Suprapubic skin (tissue), 4 donors: ENCODE data around the gene SOX8. TPM values are rescaled to one million over a fixed set of nuclear protein-coding genes. Genes with fewer than 3 reads are reported as not detected.

Experiments used
- DNase-seq, 2 donors: peaks; one replicate each; pipeline ENCODE4 v3.0.0-alpha.2; 2019; ENCODE audit warnings: low spot score in 2 of 2
- H3K27ac ChIP-seq: fragments of 200-600 bp; sonication (generic); one replicate; pipeline ENCODE4 v1.5.1; 2019
- H3K27me3 ChIP-seq: fragments of 200-600 bp; sonication (generic); one replicate; pipeline ENCODE4 v1.5.1; 2019
- H3K36me3 ChIP-seq: fragments of 200-600 bp; sonication (generic); one replicate; pipeline ENCODE4 v1.5.1; 2019
- H3K4me1 ChIP-seq: fragments of 200-600 bp; sonication (generic); one replicate; pipeline ENCODE4 v1.5.1; 2019
- H3K4me3 ChIP-seq: fragments of 200-600 bp; sonication (generic); one replicate; pipeline ENCODE4 v1.5.1; 2019; ENCODE audit warnings: mild to moderate bottlenecking
- H3K9me3 ChIP-seq: fragments of 200-600 bp; sonication (generic); one replicate; pipeline ENCODE4 v1.5.1; 2019
- CTCF ChIP-seq, 2 donors: fragments of 200-600 bp in 1 of 2; fragments of 450-650 bp in 1 of 2; sonication (generic) in 1 of 2; IDR thresholded peaks; one replicate each; pipeline ENCODE4 v1.5.1; 2016 to 2019; ENCODE audit warnings: antibody characterized with exemption in 2 of 2, mild to moderate bottlenecking in 1 of 2, moderate library complexity in 1 of 2
- EP300 ChIP-seq: sonication (generic); formaldehyde crosslinking; IDR thresholded peaks from one replicate; pipeline ENCODE4 v1.6.1; 2017; ENCODE audit warnings: antibody characterized with exemption
- POLR2A ChIP-seq, 2 donors: fragments of 450-650 bp; IDR thresholded peaks; one replicate each; pipeline ENCODE4 v1.6.1; 2017; ENCODE audit warnings: antibody characterized with exemption in 2 of 2, mild to moderate bottlenecking in 2 of 2, moderate library complexity in 2 of 2
- POLR2AphosphoS5 ChIP-seq, 3 donors: sonication (generic); formaldehyde crosslinking; IDR thresholded peaks; one replicate each; pipeline ENCODE4 v1.6.1; 2017; ENCODE audit warnings: antibody characterized with exemption in 3 of 3
- WGBS: methylation state at CpG from one replicate; pipeline ENCODE4 v1.1.5; 2018; 5-methylcytosine and 5-hydroxymethylcytosine counted together
- total RNA-seq, 4 donors: library from RNA; depleted of rRNA; stranded (reverse); fragments of >200 nt; gene quantifications; one replicate each; pipeline ENCODE4 v1.1.0, GENCODE V29; 2016

SOX8 gene
- total RNA-seq, 4 donors from 2014 or later = 4.0 to 12.2 (median 7.3) TPM

- Histone ChIP-seq H3K4me1 (peaks cover 17% of the 10 kb centered on the region), H3K4me3 (no peak overlapping the region), H3K9me3 (no peaks in the 10 kb centered on the region), H3K27me3 (peaks cover 88% of the 10 kb centered on the region), H3K27ac (no peak overlapping the region), H3K36me3 (no peaks in the 10 kb centered on the region)
- TF ChIP-seq POLR2A (IDR thresholded peaks at IDR 0.05) (no peak), CTCF (IDR thresholded peaks at IDR 0.05) (no peak), POLR2AphosphoS5 (IDR thresholded peaks at IDR 0.05) (no peak), EP300 (no peak)
- WGBS = 83% methylated on average over 27 of the region's 32 CpGs
- no peak for DNase-seq
Observed at GRCh38 chr16:985646-986400, 4.3 kb downstream of the SOX8 start.

- Histone ChIP-seq H3K27me3 (peaks cover 89% of the 10 kb centered on the region), H3K9me3 (no peaks in the 10 kb centered on the region), H3K4me1 (peaks cover 11% of the 10 kb centered on the region), H3K4me3 (no peak overlapping the region), H3K27ac (no peak overlapping the region), H3K36me3 (no peaks in the 10 kb centered on the region)
- TF ChIP-seq CTCF (IDR thresholded peaks at IDR 0.05) (no peak), POLR2A (IDR thresholded peaks at IDR 0.05) (no peak), EP300 (no peak), POLR2AphosphoS5 (IDR thresholded peaks at IDR 0.05) (no peak)
- DNase-seq = no peak
- 82% methylated on average over 8 of the region's 8 CpGs for whole genome bisulfite sequencing
Observed at GRCh38 chr16:986411-986810, 4.8 kb downstream of the SOX8 start.

GRCh38 chr16:986925-987582 is 5.5 kb downstream of the SOX8 start:
- Histone ChIP-seq H3K36me3 (no peaks in the 10 kb centered on the region), H3K9me3 (no peaks in the 10 kb centered on the region), H3K4me1 (peaks cover 7% of the 10 kb centered on the region), H3K4me3 (no peak overlapping the region), H3K27me3 (peaks cover 84% of the 10 kb centered on the region), H3K27ac (no peak overlapping the region)
- WGBS = 48% methylated on average over 12 of the region's 44 CpGs
- no peak for DNase-seq
- TF ChIP-seq POLR2AphosphoS5 (IDR thresholded peaks at IDR 0.05) (no peak), POLR2A (IDR thresholded peaks at IDR 0.05) (no peak), EP300 (no peak), CTCF (IDR thresholded peaks at IDR 0.05) (no peak)

GRCh38 chr16:987906-988305 is 6.3 kb downstream of the SOX8 start:
- Histone ChIP-seq H3K4me3 (no peak overlapping the region), H3K27ac (no peak overlapping the region), H3K27me3 (peaks cover 81% of the 10 kb centered on the region), H3K9me3 (no peaks in the 10 kb centered on the region), H3K4me1 (no peaks in the 10 kb centered on the region), H3K36me3 (no peaks in the 10 kb centered on the region)
- no peak for TF ChIP-seq EP300
- no peak for TF ChIP-seq POLR2AphosphoS5 (IDR thresholded peaks at IDR 0.05)
- TF ChIP-seq CTCF (IDR thresholded peaks at IDR 0.05) = no peak
- no peak for TF ChIP-seq POLR2A (IDR thresholded peaks at IDR 0.05)
- DNase-seq = no peak
- 40% methylated on average over 3 of the region's 17 CpGs for WGBS
